Midbrain (tissue), 1 donor: ENCODE data around the gene CDK1.
"Not testable (repeated sequence)": the region's sequence is repeated elsewhere in the genome, so short reads cannot be mapped to it uniquely, and the experiment has no call there.

Experiments used
- DNase-seq: peaks from one replicate; lab custom pipeline; 2025; lab: John Stamatoyannopoulos, UW

The CDK1 gene

DNA sequence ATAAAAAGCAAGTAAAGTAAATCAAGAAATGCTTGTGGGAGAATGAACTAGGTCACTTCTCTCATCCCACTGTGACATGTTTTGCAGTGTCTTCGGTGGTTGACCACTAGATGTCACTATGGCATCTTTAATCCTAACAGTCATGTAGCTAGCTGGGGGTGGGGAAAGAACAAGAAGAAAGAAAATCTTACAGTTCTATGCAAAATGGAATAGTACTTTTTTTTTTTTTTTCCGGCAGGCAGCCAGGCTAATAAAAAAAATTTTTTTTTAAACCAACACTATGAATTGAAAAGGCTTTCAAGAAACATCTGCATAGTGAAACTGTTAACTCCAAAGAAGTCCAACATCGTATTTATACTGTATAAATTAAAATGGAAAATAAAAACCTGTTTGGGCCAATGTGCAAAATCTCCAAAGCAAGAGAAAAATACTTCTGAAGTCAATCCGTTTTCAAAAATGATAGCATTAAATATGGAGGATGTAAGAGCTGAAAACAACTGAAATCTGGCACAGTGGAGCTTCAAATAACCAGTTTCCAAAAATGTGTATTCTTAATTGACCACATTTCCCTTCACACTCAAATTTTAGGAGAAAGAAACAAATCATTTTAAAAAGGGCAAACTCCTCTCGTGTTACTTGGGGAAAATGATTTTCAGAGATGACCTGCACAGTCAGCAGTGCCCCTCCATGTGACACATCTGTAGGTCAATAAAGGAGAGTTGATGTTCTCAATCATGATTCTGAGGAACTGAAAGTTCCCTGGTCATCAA lies 38.5 kb downstream of the CDK1 start:
- peak; percentile 88 for DNase-seq

DNA sequence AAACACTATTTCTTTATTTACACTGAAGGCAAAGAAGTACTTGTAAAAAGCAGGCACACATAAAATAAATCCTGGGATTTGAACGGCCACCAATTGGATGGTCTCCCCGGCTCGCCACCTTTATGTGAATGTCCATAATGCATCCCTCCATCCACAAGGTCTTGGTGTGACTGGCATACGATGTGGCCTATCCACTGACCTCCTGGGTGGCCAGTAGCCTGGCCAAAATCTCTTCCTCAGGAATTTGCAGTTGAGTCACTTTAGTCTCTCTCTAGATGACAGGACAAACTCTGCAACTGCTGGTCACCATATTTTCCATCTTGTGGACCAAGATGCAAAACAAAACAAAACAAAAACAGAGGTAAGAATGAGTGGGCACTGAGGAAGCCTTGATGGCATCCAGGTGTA lies 39.1 kb downstream of the CDK1 start:
- no peak for DNase-seq

DNA sequence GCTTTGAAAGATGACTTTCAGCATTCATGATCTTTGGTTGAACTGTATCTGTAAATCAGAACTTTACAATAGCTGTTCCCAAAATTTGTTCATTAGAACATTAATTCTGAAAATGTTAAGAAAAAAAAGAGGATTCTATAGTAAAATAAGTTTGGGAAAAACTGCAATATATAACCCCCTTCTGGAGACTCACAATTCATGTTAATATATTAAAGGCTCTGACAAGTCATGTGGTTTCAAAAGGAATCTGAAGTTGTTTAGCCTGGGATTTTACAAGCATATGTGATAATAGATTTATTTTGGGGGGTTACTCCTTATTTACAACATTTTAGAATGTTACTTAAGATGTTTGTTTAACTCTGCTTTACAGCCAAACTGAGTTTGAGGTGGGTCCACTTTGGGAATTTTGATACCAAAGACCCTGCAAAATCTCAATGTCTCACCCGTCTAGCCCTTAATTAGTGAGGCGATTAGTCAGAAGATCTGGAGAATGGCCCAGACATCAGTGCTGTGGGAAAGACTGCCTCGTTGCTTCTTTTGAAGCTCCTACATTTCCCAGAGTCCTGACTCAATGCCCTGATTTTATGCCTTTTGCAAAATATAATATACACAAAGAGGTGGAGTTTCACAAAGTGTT lies 40.0 kb downstream of the CDK1 start:
- DNase-seq, result no peak

DNA sequence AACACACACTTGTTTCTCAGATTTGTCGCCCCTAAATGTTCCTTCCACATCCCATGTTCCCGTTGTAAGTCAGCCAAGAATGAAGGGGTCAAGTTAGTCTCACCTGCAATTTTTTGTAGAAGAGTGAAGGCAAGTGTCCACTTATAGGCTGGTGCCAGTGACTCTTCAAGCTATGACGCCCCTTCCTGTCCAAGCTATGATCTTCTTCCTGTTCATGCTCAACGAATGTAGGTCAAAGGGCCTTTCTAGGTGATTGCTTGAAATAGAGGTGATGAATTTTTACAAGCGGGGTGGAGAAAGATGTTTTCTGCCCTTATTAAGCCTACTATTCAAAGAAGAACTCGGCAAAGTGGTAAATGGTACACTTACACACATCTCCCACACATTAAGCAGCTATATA lies 41.0 kb downstream of the CDK1 start:
- no peak for DNase-seq

DNA sequence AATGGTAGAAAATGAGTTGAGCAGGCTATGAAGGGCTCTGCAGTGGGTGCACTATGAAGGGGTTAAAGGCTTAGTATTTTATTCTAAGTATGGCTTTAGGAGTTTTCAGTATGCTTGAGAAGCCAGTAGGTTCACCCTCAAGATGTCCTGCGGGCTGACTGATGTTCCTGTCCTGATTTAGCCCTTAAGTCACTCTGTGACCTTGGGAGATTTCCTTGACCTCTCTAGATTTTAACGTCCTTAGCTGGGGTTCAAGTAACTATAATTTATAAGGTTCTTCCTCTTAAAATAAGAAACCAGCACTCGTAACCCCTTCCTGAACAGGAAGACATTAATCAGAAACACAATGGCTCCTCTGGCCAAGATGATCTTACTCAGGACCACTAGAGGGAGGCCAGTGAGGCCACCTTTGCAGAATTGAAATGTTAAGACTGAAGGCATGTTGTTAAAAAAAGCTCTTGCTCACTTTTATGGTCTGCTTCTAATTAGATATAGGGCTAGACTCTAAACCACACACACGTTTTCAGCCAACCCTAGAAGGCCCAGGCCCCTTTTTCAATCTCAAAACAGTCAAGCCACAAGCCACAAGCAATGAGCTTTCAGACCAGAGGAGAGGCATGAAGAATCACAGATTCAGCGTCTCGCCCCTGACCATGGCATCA lies 41.9 kb downstream of the CDK1 start:
- no peak for DNase-seq

DNA sequence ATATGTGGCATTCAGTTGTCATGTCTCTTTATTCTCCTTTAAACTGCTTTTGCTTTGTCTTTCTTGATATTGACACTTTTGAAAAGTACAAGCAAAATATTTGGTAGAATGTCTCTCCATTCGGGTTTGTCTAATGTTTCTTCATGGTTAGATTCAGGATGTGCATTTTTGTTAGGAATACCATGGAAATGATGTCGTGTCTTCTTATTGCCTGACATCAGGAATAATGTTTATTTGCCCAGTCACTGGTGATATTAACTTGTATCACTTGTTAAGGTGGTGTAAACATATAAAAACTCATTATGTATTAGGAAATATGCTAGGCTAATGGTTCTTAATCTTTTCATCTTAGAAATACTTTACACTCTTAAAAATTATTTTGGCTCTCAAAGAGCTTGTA lies 43.4 kb downstream of the CDK1 start:
- no peak for DNase-seq

DNA sequence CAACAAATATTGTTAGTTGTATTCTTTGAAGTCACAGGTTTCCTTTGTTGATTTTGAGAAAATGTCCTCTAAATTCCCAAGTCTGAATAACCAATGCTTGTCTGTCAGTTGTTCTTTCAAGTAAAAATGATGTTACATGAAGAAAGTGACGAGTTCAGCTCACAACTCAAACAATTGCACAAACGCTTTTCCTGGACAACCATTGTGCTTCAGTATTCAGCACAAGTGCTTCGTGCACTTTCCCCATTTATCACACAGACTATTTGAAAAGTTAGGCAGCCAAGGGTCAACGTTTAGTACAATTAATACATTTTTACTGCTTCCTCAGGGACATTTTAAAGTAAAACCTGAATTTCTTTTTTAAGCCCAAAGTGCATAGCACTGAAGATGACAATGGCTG lies 44.5 kb downstream of the CDK1 start:
- DNase-seq, result no peak

DNA sequence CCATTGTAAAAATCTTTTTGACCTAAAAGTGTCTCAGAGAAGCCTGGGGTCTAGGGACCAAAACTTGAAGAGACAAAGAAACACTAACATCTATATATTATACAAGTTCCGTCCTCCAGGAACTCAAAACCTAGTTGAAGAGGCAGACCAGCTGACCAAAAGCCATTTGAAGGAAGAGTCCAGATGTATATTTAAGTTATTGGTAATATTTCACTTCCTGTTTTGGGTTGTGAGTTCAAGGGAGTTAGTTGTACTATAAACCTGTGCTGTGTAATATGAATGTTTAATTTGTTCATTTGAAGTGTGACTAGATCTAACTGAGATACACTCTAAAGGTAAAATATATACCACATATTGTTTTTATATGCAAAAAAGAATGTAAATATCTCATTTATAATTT lies 45.0 kb downstream of the CDK1 start:
- DNase-seq, result no peak

DNA sequence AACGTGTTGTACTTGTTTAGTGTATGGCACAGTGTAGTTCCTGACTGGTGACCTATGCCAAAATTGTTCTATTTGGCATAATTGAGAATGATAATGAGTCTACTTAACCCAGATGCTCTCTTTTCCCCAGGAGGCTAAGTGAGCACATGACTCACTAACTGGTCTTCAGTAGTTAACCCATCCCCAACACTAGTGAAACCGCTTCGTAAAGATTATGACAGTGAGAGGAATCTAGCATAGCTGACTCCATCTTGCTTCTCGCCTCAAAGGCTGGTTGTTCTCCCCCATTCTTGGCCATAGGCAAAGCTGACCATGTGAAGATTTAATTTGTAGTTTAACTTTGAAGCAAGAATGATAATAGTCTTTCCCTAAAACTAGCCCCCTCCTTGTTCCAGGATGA lies 47.2 kb downstream of the CDK1 start:
- no peak for DNase-seq

- no peak for DNase-seq
These were observed 49.7 kb downstream of the CDK1 start for GRCh38 chr10:60827791-60828488.

GRCh38 chr10:60828489-60828852 lies 50.2 kb downstream of the CDK1 start:
- no peak for DNase-seq

DNA sequence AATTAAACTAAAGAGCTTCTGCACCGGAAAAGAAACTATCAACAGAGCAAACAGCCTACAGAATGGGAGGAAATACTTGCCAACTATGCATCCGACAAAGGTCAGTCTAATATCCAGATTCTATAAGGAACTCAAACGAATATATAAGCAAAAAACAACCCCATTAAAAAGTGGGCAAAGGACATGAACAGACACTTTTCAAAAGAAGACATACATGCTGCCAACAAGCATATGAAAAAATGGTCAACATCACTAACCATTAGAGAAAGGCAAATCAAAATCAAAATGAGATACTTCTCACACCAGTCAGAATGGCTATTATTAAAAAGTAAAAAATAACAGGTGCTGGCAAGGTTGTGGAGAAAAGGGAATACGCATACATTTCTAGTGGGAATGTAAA lies 53.9 kb downstream of the CDK1 start:
- DNase-seq, result not testable (repeated sequence)

- DNase-seq, result no peak
These were observed 56.1 kb downstream of the CDK1 start for GRCh38 chr10:60834401-60834800.

DNA sequence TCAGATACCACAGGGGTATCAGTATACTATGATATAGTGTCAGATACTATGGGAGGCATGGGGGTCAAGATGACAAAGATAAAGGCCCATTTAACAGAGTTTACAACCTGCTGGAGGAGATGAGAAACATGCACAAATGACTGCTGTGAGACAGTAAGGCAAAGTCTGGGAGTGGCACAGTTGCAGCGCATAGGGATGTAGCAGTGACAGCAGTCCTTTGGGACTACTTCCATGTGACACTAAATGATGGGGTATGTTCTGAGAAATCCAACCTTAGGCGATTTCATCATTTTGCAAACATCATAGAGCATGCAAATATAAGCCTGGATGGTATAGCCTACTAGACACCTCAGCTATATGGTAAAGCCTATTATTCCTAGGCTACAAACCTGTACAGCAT lies 56.8 kb downstream of the CDK1 start:
- no peak for DNase-seq

DNA sequence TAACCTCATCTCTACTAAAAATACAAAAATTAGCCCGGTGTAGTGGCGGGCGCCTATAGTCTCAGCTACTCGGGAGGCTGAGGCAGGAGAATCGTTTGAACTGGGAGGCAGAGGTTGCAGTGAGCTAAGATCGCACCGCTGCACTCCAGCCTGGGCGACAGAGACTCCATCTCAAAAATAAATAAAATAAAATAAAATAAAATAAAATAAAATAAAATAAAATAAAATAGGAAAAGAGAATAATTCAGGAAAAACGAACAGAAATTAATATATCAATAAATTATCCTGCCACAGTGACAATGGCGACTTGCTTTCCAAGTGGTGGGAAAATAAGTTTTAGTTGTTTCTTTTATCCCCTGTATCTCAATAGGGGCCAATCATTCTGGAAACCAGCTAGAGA lies 62.9 kb downstream of the CDK1 start:
- DNase-seq, result not testable (repeated sequence)

GRCh38 chr10:60842694-60843093 lies 64.4 kb downstream of the CDK1 start:
- DNase-seq, result no peak
